ENCODE measurements around the gene CAPN8.

Gene CAPN8

DNA sequence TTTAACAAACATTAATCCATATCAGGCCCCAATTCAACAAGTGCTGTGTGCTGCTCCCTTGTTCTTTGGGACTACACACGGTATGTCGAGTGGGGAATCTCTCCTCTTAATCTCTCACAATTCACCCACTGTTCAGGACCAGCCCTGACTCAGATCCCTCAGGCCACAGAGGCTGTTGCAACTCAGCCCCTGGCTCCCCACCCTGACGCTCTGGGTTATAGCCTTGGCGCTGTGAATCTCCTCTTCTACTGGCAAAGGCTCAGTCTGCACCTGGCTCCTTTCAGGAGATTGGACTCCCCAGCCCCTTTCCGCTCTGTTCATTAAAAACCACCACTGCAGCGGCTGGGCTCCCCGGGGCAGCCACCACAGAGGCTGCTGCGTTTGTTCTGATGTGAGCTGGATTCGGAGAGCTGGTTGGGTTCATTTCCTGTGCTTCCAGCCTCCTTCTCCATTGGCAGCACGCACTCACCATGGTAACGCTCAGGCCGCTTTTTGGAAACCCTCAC is 13.0 kb downstream of the CAPN8 start:
- peak; percentile 9 to 32 for DNase-seq

DNA sequence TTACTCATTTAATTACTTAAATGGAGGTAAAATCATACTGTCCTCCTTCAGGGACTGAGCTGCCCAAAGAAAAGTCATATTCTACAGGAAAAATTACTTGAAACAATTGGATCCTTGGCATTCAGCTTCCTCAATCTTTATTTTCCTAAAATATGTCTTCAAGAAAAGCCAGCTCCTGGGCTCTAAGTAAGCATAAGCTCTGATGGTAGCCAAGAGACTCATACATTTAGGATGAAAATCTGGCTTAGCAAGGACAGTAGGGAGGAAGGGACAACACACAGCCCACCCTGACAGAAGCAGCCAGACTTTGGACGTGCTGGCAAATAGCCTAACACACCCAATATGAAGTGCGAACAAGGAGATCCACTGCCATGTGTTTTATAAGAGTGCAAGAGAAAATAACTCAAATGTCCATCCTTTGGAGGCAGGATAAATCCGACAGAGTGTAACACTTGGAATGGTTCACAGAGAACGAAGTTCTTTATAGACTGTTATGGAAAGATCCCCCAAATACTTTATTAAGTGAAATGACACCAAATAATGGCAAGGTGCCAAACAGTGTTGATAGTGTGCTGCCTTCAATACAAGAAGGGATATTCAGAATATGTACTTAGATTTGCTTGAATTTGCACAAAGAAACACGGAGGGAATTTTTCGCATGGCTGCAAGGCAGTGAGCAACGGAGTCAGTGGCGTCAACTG is 14.1 kb downstream of the CAPN8 start:
- no peak for DNase-seq

GRCh38 chr1:223650465-223650864 is 15.0 kb downstream of the CAPN8 start:
- no peak for DNase-seq

DNA sequence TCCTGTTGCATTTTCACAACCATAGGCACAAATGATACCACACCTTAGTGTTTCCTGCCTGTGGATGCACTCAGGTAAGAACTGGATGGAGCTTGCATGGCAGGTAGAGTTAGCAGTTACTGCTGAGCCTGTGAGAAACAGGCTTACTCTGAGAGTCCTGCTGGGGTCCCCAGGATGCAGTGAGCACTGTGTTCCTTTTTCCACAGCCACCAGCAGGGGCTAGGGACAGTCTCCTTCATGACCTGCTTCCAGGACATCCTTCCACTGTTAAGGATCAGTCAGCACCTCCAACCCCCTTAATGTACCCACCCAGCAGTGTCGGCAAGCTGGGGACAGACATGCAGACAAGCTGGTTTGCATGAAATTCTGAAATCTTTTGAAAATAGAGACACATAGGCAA is 16.3 kb downstream of the CAPN8 start:
- DNase-seq: no peak

- no peak for DNase-seq
Measured at GRCh38 chr1:223647249-223647648, 18.3 kb downstream of the CAPN8 start.

DNA sequence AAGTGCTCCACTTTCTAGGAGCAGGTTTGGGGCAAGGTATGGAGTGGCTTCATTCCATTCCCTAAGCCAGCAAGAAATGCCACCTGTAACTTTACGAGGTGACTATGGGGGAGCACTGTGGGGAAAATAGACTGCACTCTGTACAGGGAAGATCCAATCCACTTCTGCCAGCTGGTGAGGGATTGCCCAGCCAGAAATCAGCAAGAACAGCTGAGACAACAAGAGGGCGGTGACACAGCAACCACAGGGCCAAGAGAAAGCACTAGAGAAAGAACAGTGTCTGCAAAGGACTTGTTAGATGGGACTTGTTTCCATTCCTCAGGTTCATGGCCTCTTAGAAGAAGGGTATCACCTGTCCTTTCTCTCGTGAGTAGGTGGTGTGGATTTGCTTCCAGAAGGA is 19.6 kb downstream of the CAPN8 start:
- no peak for DNase-seq

DNA sequence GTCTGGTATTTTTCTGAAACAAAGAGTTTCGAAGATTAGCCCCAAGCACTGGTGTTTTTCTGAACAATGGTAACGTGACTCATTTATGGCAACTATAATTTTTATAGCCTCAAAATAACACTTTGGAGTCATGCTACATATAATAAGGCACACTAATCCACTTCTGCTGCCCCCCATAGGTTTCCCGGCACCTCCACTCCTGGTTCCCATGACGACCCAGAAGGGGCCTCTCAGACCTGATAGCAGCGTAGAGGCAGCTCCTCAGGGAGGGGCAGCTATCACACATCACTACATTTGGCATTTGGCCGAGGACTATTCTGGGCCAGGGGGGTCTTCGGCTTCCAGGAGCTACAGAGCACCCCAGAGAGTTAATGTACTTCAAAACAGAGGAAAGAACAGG is 23.3 kb downstream of the CAPN8 start:
- DNase-seq: no peak

DNA sequence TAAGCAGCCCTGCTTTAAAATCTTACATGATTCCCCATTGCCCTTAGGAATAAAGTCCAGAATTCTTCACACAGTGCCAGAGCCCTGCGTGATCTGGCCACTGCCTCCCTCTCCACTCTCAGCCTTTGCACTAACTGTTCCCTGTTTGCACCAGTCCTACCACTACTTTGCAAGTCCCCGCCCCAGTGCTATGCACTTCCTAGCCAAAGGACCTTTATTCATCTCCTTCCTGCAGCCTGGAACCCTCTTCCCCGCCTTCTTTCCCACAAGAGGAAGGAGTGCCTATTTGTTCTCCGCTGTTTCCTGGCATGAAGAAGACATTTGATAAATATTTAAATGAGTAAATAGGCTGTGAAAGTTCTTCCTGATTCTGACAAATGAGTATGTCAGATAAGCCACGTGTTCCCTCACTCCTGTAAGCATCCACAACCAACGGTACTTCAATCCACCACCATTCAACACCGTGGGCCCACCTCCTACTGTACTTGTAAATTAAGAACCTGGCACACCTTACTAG is 23.9 kb downstream of the CAPN8 start:
- no peak for DNase-seq

GRCh38 chr1:223639331-223639749 is 26.2 kb downstream of the CAPN8 start:
- no peak for DNase-seq

DNA sequence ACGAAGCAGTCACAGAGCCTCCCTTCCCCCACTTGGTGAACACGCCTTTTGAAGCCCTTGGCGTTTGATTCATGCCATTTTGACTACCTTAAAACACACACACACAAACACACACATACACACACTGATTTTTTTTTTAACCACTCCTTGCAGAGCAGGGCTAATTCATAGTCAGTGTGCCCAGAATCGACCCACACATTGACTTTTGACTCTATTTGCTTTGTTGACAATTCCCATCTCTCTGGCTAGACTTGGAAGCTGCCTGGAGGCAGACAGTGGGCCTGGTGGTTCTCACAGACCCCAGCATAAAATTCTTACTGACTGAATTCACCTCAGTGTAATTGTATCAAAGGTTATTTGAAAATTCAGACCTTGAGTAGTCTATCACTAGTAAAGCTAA is 30.3 kb downstream of the CAPN8 start:
- DNase-seq: no peak

DNA sequence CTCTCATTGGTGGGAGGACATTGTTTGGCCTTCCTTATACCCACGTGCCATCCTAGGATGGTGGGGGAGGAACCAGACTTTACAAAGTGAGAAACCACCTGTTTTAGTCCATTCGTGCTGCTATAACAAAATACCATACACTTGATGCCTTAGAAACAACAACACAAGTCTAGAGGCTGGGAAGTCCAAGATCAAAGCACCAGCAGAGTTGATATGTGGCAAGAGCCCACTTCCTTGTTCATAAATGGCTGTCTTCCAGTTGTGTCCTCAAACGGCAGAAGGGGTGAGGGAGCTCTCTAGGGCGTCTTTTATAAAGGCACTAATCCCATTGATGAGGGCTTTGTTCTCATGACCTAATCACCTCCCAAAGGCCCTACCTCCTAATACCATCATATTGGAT is 31.1 kb downstream of the CAPN8 start:
- DNase-seq: no peak

DNA sequence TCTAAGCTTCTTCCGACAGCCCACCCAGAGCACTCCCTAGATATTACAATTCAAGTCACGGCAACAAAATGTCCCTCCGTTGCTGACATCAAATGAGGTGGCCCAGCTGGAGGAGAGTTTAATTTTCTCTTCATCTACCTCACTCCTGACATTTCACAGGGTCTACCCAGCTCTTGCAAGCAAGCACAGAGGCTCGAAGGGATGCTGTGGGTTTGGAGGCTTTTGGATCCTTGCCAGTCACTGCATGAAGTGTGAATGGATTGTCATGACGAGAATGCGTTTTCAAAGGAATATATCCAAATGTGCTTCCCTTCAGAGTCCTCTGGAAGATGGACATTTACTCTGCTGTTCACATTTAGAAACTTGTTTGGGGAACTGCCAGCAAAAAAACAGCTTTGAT is 33.5 kb downstream of the CAPN8 start:
- DNase-seq: no peak

DNA sequence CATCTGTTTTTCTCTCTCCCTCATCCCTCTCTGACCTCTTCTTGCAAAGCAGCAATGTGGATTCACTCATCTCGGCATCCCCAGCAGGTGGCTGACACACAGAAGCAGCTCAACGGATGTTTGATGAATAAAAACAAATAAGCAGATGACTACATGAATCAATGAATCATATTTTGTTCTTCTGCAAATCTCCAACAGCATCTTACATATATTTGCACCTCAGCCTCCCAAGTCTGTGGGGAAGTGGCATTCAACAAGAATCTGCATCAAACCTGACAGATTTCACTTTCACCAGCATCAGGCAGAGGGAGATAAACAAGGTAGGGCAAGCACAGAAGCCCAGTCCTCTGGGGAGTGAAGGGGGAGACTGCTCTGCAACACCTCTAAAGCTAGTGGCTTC is 34.0 kb downstream of the CAPN8 start:
- no peak for DNase-seq

DNA sequence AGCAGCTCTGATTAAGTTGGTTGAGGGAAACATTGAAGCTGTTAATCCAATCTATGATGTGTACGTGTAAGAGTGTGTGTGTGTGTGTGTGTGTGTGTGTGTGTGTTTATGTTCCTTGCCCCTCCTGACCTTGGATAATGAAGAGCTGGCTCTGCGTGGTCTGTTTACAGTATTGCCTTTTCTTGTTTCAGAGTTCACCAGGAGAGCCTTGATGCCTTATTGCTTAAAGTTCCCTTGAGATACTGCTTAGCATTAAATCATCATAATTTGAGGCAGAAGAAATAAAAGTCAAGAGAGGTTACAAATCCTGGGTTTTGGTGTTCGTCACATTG is 36.4 kb downstream of the CAPN8 start:
- no peak for DNase-seq

GRCh38 chr1:223628233-223629125 is 37.0 kb downstream of the CAPN8 start:
- DNase-seq: no peak

DNA sequence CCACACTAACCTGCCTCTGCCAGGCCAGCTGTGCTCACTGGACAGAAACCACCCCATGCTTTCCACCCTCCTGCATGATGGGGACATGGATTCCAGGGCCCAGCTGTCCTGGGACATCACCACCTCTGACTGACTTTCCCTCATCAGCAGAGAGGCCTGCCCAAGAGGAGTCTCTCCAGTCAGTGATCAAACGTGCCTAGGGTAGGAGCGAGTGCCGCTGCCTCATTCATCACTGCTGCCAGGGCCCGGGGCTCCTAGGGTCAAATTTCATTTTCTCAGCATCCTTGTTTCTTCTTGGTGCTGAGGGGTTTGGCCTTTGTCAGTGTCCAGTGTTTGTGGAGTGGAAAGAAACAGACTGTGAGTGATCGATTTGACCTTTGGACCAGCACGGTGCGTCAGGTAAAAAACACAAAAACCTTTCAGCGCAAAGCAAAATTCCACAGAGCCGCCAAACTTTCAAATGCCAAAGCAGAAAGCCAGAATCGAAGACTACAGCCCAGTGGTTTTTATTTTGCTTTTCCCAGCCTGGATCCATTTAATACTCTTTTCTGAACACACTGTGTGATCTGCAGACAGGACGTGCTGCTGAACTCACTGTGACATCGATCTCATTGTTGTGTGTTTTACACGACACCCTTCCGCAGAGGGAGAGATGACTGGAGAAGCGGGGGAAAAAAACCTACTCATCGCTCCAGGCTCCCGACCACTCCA is 43.2 kb downstream of the CAPN8 start:
- no peak for DNase-seq

GRCh38 chr1:223621312-223621734 is 44.2 kb downstream of the CAPN8 start:
- no peak for DNase-seq

- DNase-seq: no peak
Measured at GRCh38 chr1:223620297-223620897, 45.1 kb downstream of the CAPN8 start.

GRCh38 chr1:223618680-223619079 is 46.8 kb downstream of the CAPN8 start:
- no peak for DNase-seq

- DNase-seq: no peak
Measured at GRCh38 chr1:223617323-223618070, 48.0 kb downstream of the CAPN8 start.

DNA sequence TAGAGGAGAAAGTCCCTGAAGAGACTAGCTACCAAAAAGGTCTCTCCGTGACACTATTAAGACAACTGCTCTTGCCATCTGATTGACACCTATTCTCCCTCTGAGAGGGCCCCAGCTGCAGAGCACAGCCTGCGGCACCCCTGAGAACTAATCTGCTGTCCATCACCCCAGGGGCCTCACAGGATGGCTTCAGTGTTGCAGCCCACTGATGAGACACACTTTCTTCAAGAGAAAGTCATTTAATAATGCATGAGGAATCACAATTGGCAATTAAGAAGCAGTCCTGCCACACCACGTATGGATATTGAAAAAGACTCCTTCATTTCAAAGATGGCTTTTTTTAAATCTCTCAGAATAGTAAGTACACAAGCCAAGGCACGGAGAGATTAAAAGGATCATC is 48.9 kb downstream of the CAPN8 start:
- no peak for DNase-seq

GRCh38 chr1:223611936-223612335 is 53.6 kb downstream of the CAPN8 start:
- DNase-seq: no peak

Measured in hippocampal formation (tissue), 2 donors.